GM23338 (cell line): Measurements from ENCODE around the gene GTF3C5. TPM values are rescaled to one million over a fixed set of nuclear protein-coding genes. Genes with fewer than 3 reads are reported as not detected.

ENCODE experiments used
- ATAC-seq: fragments of 200-7000 bp; cut with Tn5 transposase; 3 replicates; pipeline ENCODE4 v1.9.1; 2020
- DNase-seq: peaks from one replicate; pipeline ENCODE4 v3.0.0-alpha.2; 2015; ENCODE audit warnings: low spot score
- H2AFZ ChIP-seq: fragments of 200-600 bp; sonication (generic); 2 replicates; pipeline ENCODE4 v1.8.0; 2016; ENCODE audit warnings: antibody characterized with exemption, mild to moderate bottlenecking, moderate library complexity
- H3F3A ChIP-seq: fragments of 200-600 bp; sonication (generic); replicated peaks from 2 replicates; pipeline ENCODE4 v1.8.0; 2017; ENCODE audit warnings: antibody characterized with exemption, mixed run types, low read depth
- H3K27ac ChIP-seq: fragments of 200-600 bp; sonication (generic); 2 replicates; pipeline ENCODE4 v1.6.1; 2016; ENCODE audit warnings: low read depth
- H3K27me3 ChIP-seq: fragments of 200-600 bp; sonication (generic); 2 replicates; pipeline ENCODE4 v1.8.0; 2016; ENCODE audit warnings: mild to moderate bottlenecking, mixed run types, moderate library complexity; ENCODE audit not compliant: insufficient read depth
- H3K36me3 ChIP-seq: fragments of 200-600 bp; sonication (generic); 2 replicates; pipeline ENCODE4 v1.8.0; 2016; ENCODE audit warnings: mild to moderate bottlenecking; ENCODE audit not compliant: insufficient read depth
- H3K4me1 ChIP-seq: fragments of 200-600 bp; sonication (generic); 2 replicates; pipeline ENCODE4 v1.8.0; 2016; ENCODE audit warnings: mild to moderate bottlenecking, moderate library complexity; ENCODE audit not compliant: insufficient read depth
- H3K4me2 ChIP-seq: fragments of 200-600 bp; sonication (generic); 2 replicates; pipeline ENCODE4 v1.7.1; 2017; ENCODE audit warnings: mixed run types
- H3K4me3 ChIP-seq: fragments of 200-600 bp; sonication (generic); 2 replicates; pipeline ENCODE4 v1.6.1; 2016; ENCODE audit warnings: mixed run types
- H3K79me2 ChIP-seq: fragments of 200-600 bp; sonication (generic); replicated peaks from 2 replicates; pipeline ENCODE4 v1.8.0; 2017; ENCODE audit warnings: mild to moderate bottlenecking; ENCODE audit not compliant: insufficient read depth
- H3K9me2 ChIP-seq: fragments of 200-600 bp; sonication (generic); 2 replicates; pipeline ENCODE4 v1.8.0; 2017; ENCODE audit not compliant: insufficient read depth
- H4K20me1 ChIP-seq: fragments of 200-600 bp; sonication (generic); replicated peaks from 2 replicates; pipeline ENCODE4 v1.8.0; 2017; ENCODE audit warnings: mild to moderate bottlenecking; ENCODE audit not compliant: insufficient read depth
- H3K27ac Mint-ChIP-seq: 2 replicates; pipeline ENCODE4 v1.8.0; 2020; ENCODE audit warnings: inconsistent platforms, mild to moderate bottlenecking, moderate library complexity, mixed read lengths
- H3K27me3 Mint-ChIP-seq: 3 replicates; pipeline ENCODE4 v1.8.0; 2022; ENCODE audit warnings: low read depth, mild to moderate bottlenecking, moderate library complexity, mixed read lengths, inconsistent platforms; ENCODE audit not compliant: insufficient read depth, poor library complexity
- H3K36me3 Mint-ChIP-seq: 3 replicates; pipeline ENCODE4 v1.8.0; 2021; ENCODE audit warnings: low read depth, mild to moderate bottlenecking, inconsistent platforms, moderate library complexity, mixed read lengths
- H3K4me1 Mint-ChIP-seq: 3 replicates; pipeline ENCODE4 v1.8.0; 2020; ENCODE audit warnings: mild to moderate bottlenecking, inconsistent platforms, mixed read lengths
- H3K4me3 Mint-ChIP-seq: 3 replicates; pipeline ENCODE4 v1.8.0; 2021; ENCODE audit warnings: moderate library complexity, mild to moderate bottlenecking, inconsistent platforms, mixed read lengths
- H3K9me3 Mint-ChIP-seq: 3 replicates; pipeline ENCODE4 v1.8.0; 2020; ENCODE audit warnings: moderate library complexity, mild to moderate bottlenecking, inconsistent platforms, mixed read lengths
- CREB1 ChIP-seq: fragments of 250-450 bp; sonication (Bioruptor Pico); IDR thresholded peaks from 2 replicates; pipeline ENCODE4 v1.5.0; 2020; ENCODE audit warnings: low read depth, mild to moderate bottlenecking, moderate library complexity
- ETS1 ChIP-seq: IDR thresholded peaks from 2 replicates; pipeline ENCODE4 v1.6.1; 2016; ENCODE audit warnings: antibody characterized with exemption
- EZH2 ChIP-seq: fragments of 200-600 bp; sonication (generic); IDR thresholded peaks from one replicate; pipeline ENCODE4 v1.8.0; 2017; ENCODE audit warnings: antibody characterized with exemption, mild to moderate bottlenecking, low read depth; ENCODE audit not compliant: unreplicated experiment
- EZH2phosphoT487 ChIP-seq: fragments of 200-600 bp; sonication (generic); IDR thresholded peaks from one replicate; pipeline ENCODE4 v1.8.1; 2018; ENCODE audit warnings: antibody characterized with exemption; ENCODE audit not compliant: unreplicated experiment
- JUNB ChIP-seq: IDR thresholded peaks from one replicate; pipeline ENCODE4 v1.6.1; 2016; ENCODE audit warnings: antibody characterized with exemption; ENCODE audit not compliant: unreplicated experiment
- NANOG ChIP-seq: IDR thresholded peaks from 2 replicates; pipeline ENCODE4 v1.6.1; 2016; ENCODE audit warnings: antibody characterized with exemption, borderline replicate concordance
- POLR2AphosphoS5 ChIP-seq: IDR thresholded peaks from 2 replicates; pipeline ENCODE4 v1.6.1; 2016; ENCODE audit warnings: antibody characterized with exemption, low read depth
- REST ChIP-seq: IDR thresholded peaks from one replicate; pipeline ENCODE4 v1.6.1; 2018; ENCODE audit warnings: antibody characterized with exemption; ENCODE audit not compliant: unreplicated experiment
- STAT1 ChIP-seq: IDR thresholded peaks from one replicate; pipeline ENCODE4 v1.6.1; 2016; ENCODE audit warnings: antibody characterized with exemption; ENCODE audit not compliant: unreplicated experiment
- ZNF114 ChIP-seq: fragments of 250-450 bp; sonication (Bioruptor Pico); IDR thresholded peaks from 2 replicates; pipeline ENCODE4 v1.5.0; 2020; ENCODE audit warnings: mild to moderate bottlenecking, moderate library complexity
- ZNF331 ChIP-seq: fragments of 250-450 bp; sonication (Bioruptor Pico); IDR thresholded peaks from 2 replicates; pipeline ENCODE4 v1.5.0; 2020; ENCODE audit warnings: low read depth, mild to moderate bottlenecking, moderate library complexity
- polyA plus RNA-seq: library from polyadenylated mRNA; unstranded; fragments of >200 nt; fragmentation: Nextera tagmentation; extraction: Ambion mirVana; gene quantifications from 2 replicates; pipeline ENCODE4 v1.2.1, GENCODE V29; 2016
- total RNA-seq: library from RNA; depleted of rRNA; stranded (reverse); fragments of >200 nt; shearing (Covaris generic); gene quantifications from 2 replicates; pipeline ENCODE4 v1.2.3, GENCODE V29; 2014
- TF ChIP-seq, protein P1 (sequence below): fragments of 250-450 bp; sonication (Bioruptor Pico); IDR thresholded peaks from 2 replicates; pipeline ENCODE4 v1.5.0; 2020; ENCODE audit warnings: mild to moderate bottlenecking, moderate library complexity
- TF ChIP-seq, protein P2 (sequence below), 2 experiments: fragments of 200-600 bp in 1 of 2; sonication (generic) in 1 of 2; conservative IDR thresholded peaks; 2 replicates each; pipeline versions ENCODE4 v1.5.1 to v1.6.1; 2016 to 2017; ENCODE audit warnings: antibody characterized with exemption in 2 of 2, low read depth in 2 of 2, mild to moderate bottlenecking in 2 of 2, moderate library complexity in 1 of 2

Gene GTF3C5
- total and polyA plus RNA-seq, 2 experiments from 2014 or later, result 46.0 to 78.8 TPM

GRCh38 chr9:133003071-133003461 lies 27.7 kb upstream of the GTF3C5 start:
- H4K20me1 ChIP-seq, result no peaks in the 10 kb centered on the region
- H3K27ac ChIP-seq, result no peak overlapping the region
- no peaks in the 10 kb centered on the region for H3K79me2 ChIP-seq
- H3K4me1 ChIP-seq, result peaks cover 23% of the 10 kb centered on the region
- peaks cover 51% of the 10 kb centered on the region for H3K27me3 ChIP-seq
- H3K9me3 Mint-ChIP-seq, result no peaks in the 10 kb centered on the region; the same call in 2 of the 3 replicates
- peaks cover 37% of the 10 kb centered on the region for H3K4me1 Mint-ChIP-seq
- DNase-seq (no peak), ATAC-seq (peak; percentile 3; the same call in 2 of the 3 replicates)
- TF ChIP-seq ZNF331 (no peak), NANOG (no peak), ETS1 (no peak), STAT1 (no peak), EZH2phosphoT487 (no peak), REST (no peak), ZNF114 (no peak), POLR2AphosphoS5 (no peak), CREB1 (CRISPR knock-in tag) (no peak), EZH2 (no peak), JUNB (no peak)
- TF ChIP-seq, protein P1, sequence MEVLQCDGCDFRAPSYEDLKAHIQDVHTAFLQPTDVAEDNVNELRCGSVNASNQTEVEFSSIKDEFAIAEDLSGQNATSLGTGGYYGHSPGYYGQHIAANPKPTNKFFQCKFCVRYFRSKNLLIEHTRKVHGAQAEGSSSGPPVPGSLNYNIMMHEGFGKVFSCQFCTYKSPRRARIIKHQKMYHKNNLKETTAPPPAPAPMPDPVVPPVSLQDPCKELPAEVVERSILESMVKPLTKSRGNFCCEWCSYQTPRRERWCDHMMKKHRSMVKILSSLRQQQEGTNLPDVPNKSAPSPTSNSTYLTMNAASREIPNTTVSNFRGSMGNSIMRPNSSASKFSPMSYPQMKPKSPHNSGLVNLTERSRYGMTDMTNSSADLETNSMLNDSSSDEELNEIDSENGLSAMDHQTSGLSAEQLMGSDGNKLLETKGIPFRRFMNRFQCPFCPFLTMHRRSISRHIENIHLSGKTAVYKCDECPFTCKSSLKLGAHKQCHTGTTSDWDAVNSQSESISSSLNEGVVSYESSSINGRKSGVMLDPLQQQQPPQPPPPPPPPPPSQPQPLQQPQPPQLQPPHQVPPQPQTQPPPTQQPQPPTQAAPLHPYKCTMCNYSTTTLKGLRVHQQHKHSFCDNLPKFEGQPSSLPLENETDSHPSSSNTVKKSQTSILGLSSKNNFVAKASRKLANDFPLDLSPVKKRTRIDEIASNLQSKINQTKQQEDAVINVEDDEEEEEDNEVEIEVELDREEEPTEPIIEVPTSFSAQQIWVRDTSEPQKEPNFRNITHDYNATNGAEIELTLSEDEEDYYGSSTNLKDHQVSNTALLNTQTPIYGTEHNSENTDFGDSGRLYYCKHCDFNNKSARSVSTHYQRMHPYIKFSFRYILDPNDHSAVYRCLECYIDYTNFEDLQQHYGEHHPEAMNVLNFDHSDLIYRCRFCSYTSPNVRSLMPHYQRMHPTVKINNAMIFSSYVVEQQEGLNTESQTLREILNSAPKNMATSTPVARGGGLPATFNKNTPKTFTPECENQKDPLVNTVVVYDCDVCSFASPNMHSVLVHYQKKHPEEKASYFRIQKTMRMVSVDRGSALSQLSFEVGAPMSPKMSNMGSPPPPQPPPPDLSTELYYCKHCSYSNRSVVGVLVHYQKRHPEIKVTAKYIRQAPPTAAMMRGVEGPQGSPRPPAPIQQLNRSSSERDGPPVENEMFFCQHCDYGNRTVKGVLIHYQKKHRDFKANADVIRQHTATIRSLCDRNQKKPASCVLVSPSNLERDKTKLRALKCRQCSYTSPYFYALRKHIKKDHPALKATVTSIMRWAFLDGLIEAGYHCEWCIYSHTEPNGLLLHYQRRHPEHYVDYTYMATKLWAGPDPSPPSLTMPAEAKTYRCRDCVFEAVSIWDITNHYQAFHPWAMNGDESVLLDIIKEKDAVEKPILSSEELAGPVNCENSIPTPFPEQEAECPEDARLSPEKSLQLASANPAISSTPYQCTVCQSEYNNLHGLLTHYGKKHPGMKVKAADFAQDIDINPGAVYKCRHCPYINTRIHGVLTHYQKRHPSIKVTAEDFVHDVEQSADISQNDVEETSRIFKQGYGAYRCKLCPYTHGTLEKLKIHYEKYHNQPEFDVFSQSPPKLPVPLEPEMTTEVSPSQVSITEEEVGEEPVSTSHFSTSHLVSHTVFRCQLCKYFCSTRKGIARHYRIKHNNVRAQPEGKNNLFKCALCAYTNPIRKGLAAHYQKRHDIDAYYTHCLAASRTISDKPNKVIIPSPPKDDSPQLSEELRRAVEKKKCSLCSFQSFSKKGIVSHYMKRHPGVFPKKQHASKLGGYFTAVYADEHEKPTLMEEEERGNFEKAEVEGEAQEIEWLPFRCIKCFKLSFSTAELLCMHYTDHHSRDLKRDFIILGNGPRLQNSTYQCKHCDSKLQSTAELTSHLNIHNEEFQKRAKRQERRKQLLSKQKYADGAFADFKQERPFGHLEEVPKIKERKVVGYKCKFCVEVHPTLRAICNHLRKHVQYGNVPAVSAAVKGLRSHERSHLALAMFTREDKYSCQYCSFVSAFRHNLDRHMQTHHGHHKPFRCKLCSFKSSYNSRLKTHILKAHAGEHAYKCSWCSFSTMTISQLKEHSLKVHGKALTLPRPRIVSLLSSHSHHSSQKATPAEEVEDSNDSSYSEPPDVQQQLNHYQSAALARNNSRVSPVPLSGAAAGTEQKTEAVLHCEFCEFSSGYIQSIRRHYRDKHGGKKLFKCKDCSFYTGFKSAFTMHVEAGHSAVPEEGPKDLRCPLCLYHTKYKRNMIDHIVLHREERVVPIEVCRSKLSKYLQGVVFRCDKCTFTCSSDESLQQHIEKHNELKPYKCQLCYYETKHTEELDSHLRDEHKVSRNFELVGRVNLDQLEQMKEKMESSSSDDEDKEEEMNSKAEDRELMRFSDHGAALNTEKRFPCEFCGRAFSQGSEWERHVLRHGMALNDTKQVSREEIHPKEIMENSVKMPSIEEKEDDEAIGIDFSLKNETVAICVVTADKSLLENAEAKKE (CRISPR knock-in tag), result no peak
- TF ChIP-seq, protein P2, sequence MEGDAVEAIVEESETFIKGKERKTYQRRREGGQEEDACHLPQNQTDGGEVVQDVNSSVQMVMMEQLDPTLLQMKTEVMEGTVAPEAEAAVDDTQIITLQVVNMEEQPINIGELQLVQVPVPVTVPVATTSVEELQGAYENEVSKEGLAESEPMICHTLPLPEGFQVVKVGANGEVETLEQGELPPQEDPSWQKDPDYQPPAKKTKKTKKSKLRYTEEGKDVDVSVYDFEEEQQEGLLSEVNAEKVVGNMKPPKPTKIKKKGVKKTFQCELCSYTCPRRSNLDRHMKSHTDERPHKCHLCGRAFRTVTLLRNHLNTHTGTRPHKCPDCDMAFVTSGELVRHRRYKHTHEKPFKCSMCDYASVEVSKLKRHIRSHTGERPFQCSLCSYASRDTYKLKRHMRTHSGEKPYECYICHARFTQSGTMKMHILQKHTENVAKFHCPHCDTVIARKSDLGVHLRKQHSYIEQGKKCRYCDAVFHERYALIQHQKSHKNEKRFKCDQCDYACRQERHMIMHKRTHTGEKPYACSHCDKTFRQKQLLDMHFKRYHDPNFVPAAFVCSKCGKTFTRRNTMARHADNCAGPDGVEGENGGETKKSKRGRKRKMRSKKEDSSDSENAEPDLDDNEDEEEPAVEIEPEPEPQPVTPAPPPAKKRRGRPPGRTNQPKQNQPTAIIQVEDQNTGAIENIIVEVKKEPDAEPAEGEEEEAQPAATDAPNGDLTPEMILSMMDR (conservative IDR thresholded peaks at IDR 0.05; ENCODE audit: low read depth in 2 of 2), result no peak
- H2AFZ ChIP-seq, result no peak overlapping the region
- H3K4me2 ChIP-seq, result peak overlapping the region; percentile 71
- no peak overlapping the region for H3K4me3 Mint-ChIP-seq
- H3K9me2 ChIP-seq, result no peaks in the 10 kb centered on the region
- no peaks in the 10 kb centered on the region for H3K36me3 ChIP-seq
- peaks cover 51% of the 10 kb centered on the region for H3K27me3 Mint-ChIP-seq
- H3F3A ChIP-seq, result 0 out of 2 replicates have a peak, but pooled peaks cover 4% of the 10 kb centered on the region
- peak overlapping the region; percentile 38; the same call in 1 of the 2 replicates for H3K4me3 ChIP-seq
- no peak overlapping the region for H3K27ac Mint-ChIP-seq
- H3K36me3 Mint-ChIP-seq, result no peaks in the 10 kb centered on the region
